Measurements from ENCODE around the gene RCAN3.

DNA sequence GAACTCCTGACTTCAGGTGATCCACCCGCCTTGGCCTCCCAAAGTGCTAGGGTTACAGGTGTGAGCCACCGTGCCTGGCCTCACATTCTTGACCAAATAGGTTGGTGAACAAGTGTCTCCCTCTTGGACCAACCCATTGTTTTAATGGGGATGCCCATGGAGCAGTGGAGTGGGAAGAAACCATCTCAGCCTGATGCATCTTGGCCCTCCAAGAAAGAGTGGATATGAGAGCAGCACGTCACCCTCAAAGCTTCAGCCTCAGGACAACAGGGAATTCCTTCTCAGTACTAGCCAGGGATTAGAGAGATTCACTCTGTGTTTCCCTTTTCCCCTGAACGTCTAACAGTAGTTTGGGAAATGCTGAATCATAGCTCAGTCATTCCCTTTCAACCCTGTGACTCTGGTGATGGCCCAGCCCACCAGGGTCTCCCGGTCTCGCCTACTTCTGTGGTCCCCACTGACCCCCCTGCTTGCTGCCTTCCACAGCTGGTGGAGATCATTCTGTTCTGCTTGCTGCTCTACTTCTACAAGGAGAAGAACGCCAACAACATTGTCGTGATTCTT, 49.6 kb upstream of the RCAN3 start:
- TF ChIP-seq CTCF (IDR thresholded peaks at IDR 0.05) (no peak), EP300 (IDR thresholded peaks at IDR 0.05) (no peak), POLR2A (IDR thresholded peaks at IDR 0.05; ENCODE audit: low read depth) (no peak), POLR2AphosphoS5 (IDR thresholded peaks at IDR 0.05) (no peak)

All from esophagus muscularis mucosa (tissue), 4 donors.